Measurements from ENCODE around the gene LRRC26. TPM values are rescaled to one million over a fixed set of nuclear protein-coding genes. Genes with fewer than 3 reads are reported as not detected.
A peak's percentile ranks its signal among the peaks of the same experiment; 100 is the strongest.

The LRRC26 gene
- total and polyA plus RNA-seq, 4 donors: 0.12 to 5.2 (median 0.57) TPM

DNA sequence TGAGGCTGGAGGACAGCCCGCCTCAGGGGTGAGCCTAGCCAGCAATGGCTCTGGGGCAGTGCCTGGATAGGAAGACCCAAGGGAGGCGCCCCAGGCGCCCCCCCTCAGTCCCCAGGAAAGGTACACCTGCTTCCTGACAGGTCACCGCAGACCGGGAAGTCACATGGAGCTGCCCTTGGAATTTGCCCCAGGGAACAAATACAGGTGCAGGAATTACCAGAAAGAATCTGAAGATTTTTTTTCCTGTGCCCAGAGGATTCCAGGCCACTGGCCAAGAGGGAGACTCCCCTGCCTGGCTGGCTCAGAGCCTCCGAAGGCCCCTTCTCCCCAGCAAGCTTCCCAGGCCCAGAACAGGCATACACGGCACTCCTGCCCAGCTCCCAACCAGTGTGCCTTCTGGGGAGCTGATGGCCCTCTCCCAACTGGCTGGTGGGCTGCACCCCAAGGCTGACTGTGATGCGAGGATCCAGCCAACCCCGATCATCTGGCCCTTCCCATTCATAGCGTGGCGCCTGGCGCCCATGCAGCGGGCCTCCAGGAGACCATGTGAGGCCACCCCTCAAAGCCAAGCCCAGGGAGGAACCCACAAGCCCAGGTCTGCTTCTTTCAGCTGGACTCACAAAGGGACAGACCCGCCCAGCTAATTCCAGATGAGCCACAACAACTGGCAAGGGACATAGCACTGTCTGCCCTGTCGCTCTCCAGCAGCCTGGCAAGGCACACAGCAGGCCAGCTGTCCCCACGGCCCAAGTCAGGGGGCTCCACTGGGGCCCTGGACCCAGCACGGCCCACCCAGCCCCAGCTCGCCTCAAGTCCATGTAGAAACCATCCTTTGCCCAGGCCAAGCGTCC, 28.4 kb upstream of the LRRC26 start:
- ATAC-seq (ENCODE audit: insufficient read depth, low FRiP score): no peak
- no peaks in the 10 kb centered on the region for H3K27me3 ChIP-seq (ENCODE audit: control insufficient read depth in 3 of 3, insufficient read depth in 3 of 3, low read length in 2 of 3)
- H3K9me3 ChIP-seq (ENCODE audit: control insufficient read depth in 4 of 4, insufficient read depth in 3 of 4, low read length in 3 of 4): no peaks in the 10 kb centered on the region
- WGBS, 2 donors: 77 to 91% methylated on average over 19 of the region's 19 CpGs
- H3K9ac ChIP-seq (ENCODE audit: insufficient read depth in 1 of 2, low read length in 2 of 2): no peak overlapping the region
- no peaks in the 10 kb centered on the region for H3K36me3 ChIP-seq (ENCODE audit: control insufficient read depth in 4 of 4, insufficient read depth in 4 of 4, low read length in 4 of 4)
- TF ChIP-seq, protein P1, sequence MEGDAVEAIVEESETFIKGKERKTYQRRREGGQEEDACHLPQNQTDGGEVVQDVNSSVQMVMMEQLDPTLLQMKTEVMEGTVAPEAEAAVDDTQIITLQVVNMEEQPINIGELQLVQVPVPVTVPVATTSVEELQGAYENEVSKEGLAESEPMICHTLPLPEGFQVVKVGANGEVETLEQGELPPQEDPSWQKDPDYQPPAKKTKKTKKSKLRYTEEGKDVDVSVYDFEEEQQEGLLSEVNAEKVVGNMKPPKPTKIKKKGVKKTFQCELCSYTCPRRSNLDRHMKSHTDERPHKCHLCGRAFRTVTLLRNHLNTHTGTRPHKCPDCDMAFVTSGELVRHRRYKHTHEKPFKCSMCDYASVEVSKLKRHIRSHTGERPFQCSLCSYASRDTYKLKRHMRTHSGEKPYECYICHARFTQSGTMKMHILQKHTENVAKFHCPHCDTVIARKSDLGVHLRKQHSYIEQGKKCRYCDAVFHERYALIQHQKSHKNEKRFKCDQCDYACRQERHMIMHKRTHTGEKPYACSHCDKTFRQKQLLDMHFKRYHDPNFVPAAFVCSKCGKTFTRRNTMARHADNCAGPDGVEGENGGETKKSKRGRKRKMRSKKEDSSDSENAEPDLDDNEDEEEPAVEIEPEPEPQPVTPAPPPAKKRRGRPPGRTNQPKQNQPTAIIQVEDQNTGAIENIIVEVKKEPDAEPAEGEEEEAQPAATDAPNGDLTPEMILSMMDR (IDR thresholded peaks at IDR 0.05; ENCODE audit: control extremely low read depth, extremely low read depth): no peak
- H3K27ac ChIP-seq (ENCODE audit: low read depth in 1 of 2, low read length in 1 of 2): peak overlapping the region in 1 of 2 donors; percentile 89
- no peak for DNase-seq
- no peak overlapping the region for H3K4me3 ChIP-seq
- peaks cover 0 to 23% (median 17%) of the 10 kb centered on the region in 5 donors for H3K4me1 ChIP-seq (ENCODE audit: control insufficient read depth in 5 of 5, insufficient read depth in 5 of 5, low read length in 5 of 5)

DNA sequence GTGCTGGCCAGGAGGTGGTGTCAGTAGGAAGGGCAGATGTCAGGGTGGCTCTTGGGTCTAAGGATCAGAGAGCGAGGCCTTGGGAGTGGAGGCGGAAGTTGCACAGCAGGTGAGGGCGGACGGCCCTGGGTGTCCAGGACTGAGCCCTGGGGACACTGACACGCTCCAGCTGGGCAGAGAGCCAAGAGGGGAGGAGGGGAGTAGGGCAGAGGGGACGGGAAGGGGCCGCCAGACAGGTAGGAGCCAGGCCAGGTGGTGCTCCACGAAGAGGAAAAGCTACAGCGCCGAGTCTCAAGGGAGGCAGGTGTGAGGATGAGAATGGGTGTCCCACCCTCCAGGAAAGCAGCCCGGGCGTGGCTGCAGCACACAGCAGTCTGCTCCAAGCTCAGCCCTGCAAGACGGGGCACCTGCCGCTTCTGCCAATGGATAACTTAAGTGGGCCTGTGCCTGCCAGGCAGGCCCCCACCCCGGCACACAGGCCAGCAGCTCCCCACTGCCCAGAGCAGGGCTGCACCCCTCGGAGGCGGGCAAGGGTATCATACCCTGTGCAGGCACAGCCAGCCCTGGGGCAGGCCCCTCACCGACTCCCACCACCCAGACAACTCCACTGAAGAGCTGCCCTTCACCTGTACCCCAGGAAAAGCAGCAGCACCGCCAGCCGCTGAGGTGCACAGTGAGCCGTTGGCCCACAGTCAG, 25.8 kb upstream of the LRRC26 start:
- no peak overlapping the region for H3K27ac ChIP-seq (ENCODE audit: low read depth in 1 of 2, low read length in 1 of 2)
- WGBS, 2 donors: 78 to 90% methylated on average over 20 to 21 of the region's 21 CpGs
- no peak overlapping the region for H3K9ac ChIP-seq (ENCODE audit: insufficient read depth in 1 of 2, low read length in 2 of 2)
- TF ChIP-seq, protein P1 (IDR thresholded peaks at IDR 0.05; ENCODE audit: control extremely low read depth, extremely low read depth): no peak
- H3K9me3 ChIP-seq (ENCODE audit: control insufficient read depth in 4 of 4, insufficient read depth in 3 of 4, low read length in 3 of 4): no peaks in the 10 kb centered on the region
- H3K4me1 ChIP-seq (ENCODE audit: control insufficient read depth in 5 of 5, insufficient read depth in 5 of 5, low read length in 5 of 5): peaks cover 0 to 19% (median 13%) of the 10 kb centered on the region in 5 donors
- peaks cover 0 to 10% (median 0%) of the 10 kb centered on the region in 4 donors for H3K36me3 ChIP-seq (ENCODE audit: control insufficient read depth in 4 of 4, insufficient read depth in 4 of 4, low read length in 4 of 4)
- ATAC-seq (ENCODE audit: insufficient read depth, low FRiP score) (no peak), DNase-seq (no peak)
- H3K4me3 ChIP-seq: no peak overlapping the region
- no peaks in the 10 kb centered on the region for H3K27me3 ChIP-seq (ENCODE audit: control insufficient read depth in 3 of 3, insufficient read depth in 3 of 3, low read length in 2 of 3)

DNA sequence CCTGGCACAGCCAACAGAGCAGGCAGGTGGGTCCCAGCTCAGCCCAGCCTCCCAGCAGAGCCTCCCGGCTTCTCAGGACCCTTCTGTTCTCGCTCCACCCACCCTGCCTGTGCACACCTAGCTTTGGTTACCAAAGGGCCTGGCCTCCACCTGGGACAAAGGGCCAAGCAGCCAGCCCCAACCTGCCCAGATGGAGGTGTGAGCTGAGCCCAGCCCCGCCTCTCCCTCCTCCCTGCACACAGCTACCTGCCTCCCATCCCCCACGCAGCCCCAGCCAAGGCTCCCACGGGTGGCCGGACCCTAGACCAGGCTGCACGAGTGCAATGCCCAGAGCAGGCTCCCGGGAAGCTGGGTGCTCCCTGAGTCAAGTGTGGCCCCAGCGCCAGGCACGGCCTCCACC, 25.1 kb upstream of the LRRC26 start:
- H3K36me3 ChIP-seq (ENCODE audit: control insufficient read depth in 4 of 4, insufficient read depth in 4 of 4, low read length in 4 of 4): peaks cover 0 to 17% (median 2%) of the 10 kb centered on the region in 4 donors
- H3K4me1 ChIP-seq (ENCODE audit: control insufficient read depth in 5 of 5, insufficient read depth in 5 of 5, low read length in 5 of 5): peaks cover 2 to 24% (median 17%) of the 10 kb centered on the region in 5 donors
- DNase-seq (no peak), ATAC-seq (ENCODE audit: insufficient read depth, low FRiP score) (no peak)
- no peak overlapping the region for H3K4me3 ChIP-seq
- peak overlapping the region in 1 of 2 donors; percentile 24 for H3K27ac ChIP-seq (ENCODE audit: low read depth in 1 of 2, low read length in 1 of 2)
- no peak overlapping the region for H3K9ac ChIP-seq (ENCODE audit: insufficient read depth in 1 of 2, low read length in 2 of 2)
- TF ChIP-seq, protein P1 (IDR thresholded peaks at IDR 0.05; ENCODE audit: control extremely low read depth, extremely low read depth): no peak
- H3K27me3 ChIP-seq (ENCODE audit: control insufficient read depth in 3 of 3, insufficient read depth in 3 of 3, low read length in 2 of 3): no peaks in the 10 kb centered on the region
- H3K9me3 ChIP-seq (ENCODE audit: control insufficient read depth in 4 of 4, insufficient read depth in 3 of 4, low read length in 3 of 4): no peaks in the 10 kb centered on the region
- 81 to 96% methylated on average over 8 to 10 of the region's 10 CpGs for WGBS, 2 donors

Measured in lung (tissue), 12 donors.